HFFc6 (cell line): Measurements from ENCODE around the gene WBP11. TPM values are rescaled to one million over a fixed set of nuclear protein-coding genes. Genes with fewer than 3 reads are reported as not detected.

Source experiments
- DNase-seq: peaks from one replicate; pipeline ENCODE4 v3.0.0-alpha.2; 2018
- H3K27ac Mint-ChIP-seq: 2 replicates; pipeline ENCODE4 v1.8.0; 2020; ENCODE audit warnings: mild to moderate bottlenecking, mixed read lengths
- H3K27me3 Mint-ChIP-seq: 2 replicates; pipeline ENCODE4 v1.8.0; 2021; ENCODE audit warnings: mild to moderate bottlenecking, moderate library complexity, mixed read lengths; ENCODE audit not compliant: insufficient read depth
- H3K36me3 Mint-ChIP-seq: 2 replicates; pipeline ENCODE4 v1.8.0; 2021; ENCODE audit warnings: low read depth, mixed read lengths
- H3K4me1 Mint-ChIP-seq: 2 replicates; pipeline ENCODE4 v1.8.0; 2020; ENCODE audit warnings: low read depth, mixed read lengths
- H3K4me3 Mint-ChIP-seq: 2 replicates; pipeline ENCODE4 v1.8.0; 2020; ENCODE audit warnings: mild to moderate bottlenecking, moderate library complexity, mixed read lengths
- H3K9me3 Mint-ChIP-seq: 2 replicates; pipeline ENCODE4 v1.8.0; 2020; ENCODE audit warnings: mild to moderate bottlenecking, mixed read lengths
- CTCF ChIP-seq: fragments of 200-600 bp; sonication (generic); IDR thresholded peaks from 2 replicates; pipeline ENCODE4 v1.5.0; 2021; ENCODE audit warnings: antibody characterized with exemption, mild to moderate bottlenecking
- total RNA-seq, 6 experiments: library from RNA; stranded (reverse); fragmentation: NEBNext Ultra II Directional; extraction: Animal tissue kit (Norgen Biotek cat#: 25700); gene quantifications; 2 replicates in 1 of 6; 3 replicates in 5 of 6; pipeline ENCODE4 v1.2.3, GENCODE V29; 2021

Gene WBP11
- total RNA-seq, 6 experiments from 2014 or later, result 50.5 to 69.0 (median 60.8) TPM

GRCh38 chr12:14776236-14776961, 26.9 kb downstream of the WBP11 start:
- H3K4me1 Mint-ChIP-seq, result peaks cover 59% of the 10 kb centered on the region
- H3K4me3 Mint-ChIP-seq, result peak overlapping the region; percentile 98
- TF ChIP-seq CTCF, result peak; percentile 66
- peak; percentile 32 for DNase-seq
- H3K27me3 Mint-ChIP-seq, result peaks cover 9% of the 10 kb centered on the region; the same call in 1 of the 2 replicates
- peak overlapping the region; percentile 98 for H3K27ac Mint-ChIP-seq
- H3K9me3 Mint-ChIP-seq, result peaks cover 7% of the 10 kb centered on the region
- peaks cover 25% of the 10 kb centered on the region for H3K36me3 Mint-ChIP-seq

- DNase-seq, result peak; percentile 48
Observed at GRCh38 chr12:14775636-14775980, 27.7 kb downstream of the WBP11 start.

DNA sequence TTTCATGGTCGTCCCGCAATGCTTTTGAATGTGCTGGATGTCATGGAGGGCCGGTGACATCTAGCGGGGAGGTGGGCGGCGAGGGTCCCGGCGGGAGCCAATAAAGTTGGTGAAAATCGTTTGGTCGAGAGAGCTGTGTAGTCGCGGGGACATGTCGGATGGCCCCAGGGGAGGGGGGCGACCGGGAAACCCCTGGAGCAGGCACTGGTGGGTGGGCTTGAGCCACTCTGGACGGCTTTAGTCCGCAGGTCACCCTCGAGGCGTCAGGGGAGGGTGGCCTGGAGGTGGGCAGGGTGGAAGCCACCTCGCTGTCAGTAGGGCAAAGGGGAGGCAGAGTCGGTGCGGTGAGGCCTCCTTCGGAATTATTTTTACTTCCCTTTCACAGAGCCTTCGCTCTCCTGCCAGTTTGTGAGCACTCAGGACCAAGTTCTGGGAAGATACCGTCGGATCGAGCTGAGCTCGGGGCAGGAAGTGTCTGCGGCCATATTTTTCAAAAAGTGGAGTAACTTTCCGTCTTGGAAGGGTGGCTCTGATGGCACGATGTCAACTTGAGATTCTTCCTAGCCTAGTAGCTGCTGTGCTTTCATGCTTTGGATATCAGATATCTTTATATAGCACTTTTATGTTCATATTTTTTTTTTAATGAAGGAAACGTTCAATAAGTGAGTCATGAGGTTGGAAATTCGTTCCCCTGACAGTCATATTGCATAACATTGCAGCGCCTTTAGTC, 28.2 kb downstream of the WBP11 start:
- TF ChIP-seq CTCF, result no peak; the same call in 1 of the 2 replicates
- H3K27me3 Mint-ChIP-seq, result peaks cover 14% of the 10 kb centered on the region

More at GRCh38 chr12:14775636-14775980, 27.7 kb downstream of the WBP11 start:
- H3K27me3 Mint-ChIP-seq, result peaks cover 13% of the 10 kb centered on the region
- H3K9me3 Mint-ChIP-seq, result peaks cover 7% of the 10 kb centered on the region
- H3K4me3 Mint-ChIP-seq, result peak overlapping the region; percentile 98
- H3K4me1 Mint-ChIP-seq, result peaks cover 54% of the 10 kb centered on the region
- no peak for TF ChIP-seq CTCF
- H3K36me3 Mint-ChIP-seq, result peaks cover 25% of the 10 kb centered on the region
- H3K27ac Mint-ChIP-seq, result peak overlapping the region; percentile 98

GRCh38 chr12:14774074-14774905, 29.0 kb downstream of the WBP11 start:
- H3K27me3 Mint-ChIP-seq, result peaks cover 14% of the 10 kb centered on the region
- H3K4me3 Mint-ChIP-seq, result peak overlapping the region; percentile 98
- DNase-seq, result peak; percentile 96
- peaks cover 42% of the 10 kb centered on the region for H3K4me1 Mint-ChIP-seq
- peak overlapping the region; percentile 98 for H3K27ac Mint-ChIP-seq
- H3K36me3 Mint-ChIP-seq, result peaks cover 25% of the 10 kb centered on the region
- TF ChIP-seq CTCF, result peak; percentile 18
- H3K9me3 Mint-ChIP-seq, result peaks cover 7% of the 10 kb centered on the region

More for the DNA sequence above, 28.2 kb downstream of the WBP11 start:
- Mint-ChIP-seq H3K9me3 (peaks cover 7% of the 10 kb centered on the region), H3K27ac (peak overlapping the region; percentile 98), H3K4me1 (peaks cover 49% of the 10 kb centered on the region), H3K36me3 (peaks cover 25% of the 10 kb centered on the region), H3K4me3 (peak overlapping the region; percentile 98)
- DNase-seq, result peak; percentile 54

GRCh38 chr12:14773685-14774073, 29.6 kb downstream of the WBP11 start:
- TF ChIP-seq CTCF, result no peak
- Mint-ChIP-seq H3K9me3 (peaks cover 7% of the 10 kb centered on the region), H3K36me3 (peaks cover 29% of the 10 kb centered on the region), H3K27ac (peak overlapping the region; percentile 98), H3K4me1 (peaks cover 47% of the 10 kb centered on the region), H3K27me3 (peaks cover 18% of the 10 kb centered on the region), H3K4me3 (peak overlapping the region; percentile 98)
- no peak for DNase-seq
